Lower leg skin (tissue), 3 donors: ENCODE data around the gene ANK2.

Experiments
- CTCF ChIP-seq, 3 donors: fragments of 450-650 bp; IDR thresholded peaks; one replicate each; pipeline ENCODE4 v1.5.1; 2016; ENCODE audit warnings: antibody characterized with exemption in 3 of 3, mild to moderate bottlenecking in 3 of 3, moderate library complexity in 2 of 3
- POLR2A ChIP-seq, 2 donors: fragments of 450-650 bp; IDR thresholded peaks; one replicate each; pipeline ENCODE4 v1.6.1; 2016 to 2017; ENCODE audit warnings: antibody characterized with exemption in 2 of 2, mild to moderate bottlenecking in 1 of 2, moderate library complexity in 1 of 2

GRCh38 chr4:113059449-113060182 lies 10.2 kb downstream of the ANK2 start:
- TF ChIP-seq POLR2A (IDR thresholded peaks at IDR 0.05), result no peak
- no peak for TF ChIP-seq CTCF (IDR thresholded peaks at IDR 0.05)
